Measurements from ENCODE around the gene C2orf72.

DNA sequence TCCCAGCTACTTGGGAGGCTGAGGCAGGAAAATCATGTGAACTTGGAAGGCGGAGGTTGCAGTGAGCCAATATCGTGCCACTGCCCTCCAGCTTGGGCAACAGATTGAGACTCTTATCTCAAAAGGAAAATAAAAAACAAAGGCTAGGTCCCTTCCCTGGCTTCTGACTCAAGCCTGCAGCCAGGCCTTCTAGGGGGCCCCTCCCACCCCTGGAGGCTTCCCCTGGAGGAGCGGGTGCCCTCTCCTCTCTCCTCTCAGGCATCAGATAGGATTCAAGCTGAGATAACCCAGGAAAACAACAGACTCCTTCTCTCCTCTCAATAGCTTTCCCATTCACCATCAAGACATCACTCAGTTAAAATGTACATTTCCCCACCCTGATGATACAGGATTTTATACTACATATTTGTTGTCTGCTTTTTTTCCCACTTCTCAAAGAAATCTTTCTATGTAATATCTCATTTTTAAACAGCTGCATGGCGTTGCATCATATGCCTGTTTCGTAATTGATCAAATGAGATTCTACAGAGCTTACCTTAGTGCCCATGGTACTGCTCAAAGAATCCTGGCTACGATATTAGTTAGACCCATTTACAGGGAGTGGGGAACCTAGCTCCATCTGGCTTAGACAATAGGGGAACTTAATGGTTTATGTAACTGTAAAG lies 20.6 kb upstream of the C2orf72 start:
- TF ChIP-seq CTCF (IDR thresholded peaks at IDR 0.05) (no peak), SIN3A (IDR thresholded peaks at IDR 0.05; ENCODE audit: borderline replicate concordance, insufficient read depth, low read depth, low read length) (no peak), POLR2AphosphoS5 (IDR thresholded peaks at IDR 0.05; ENCODE audit: low read depth, low read length) (no peak), REST (IDR thresholded peaks at IDR 0.05; ENCODE audit: insufficient read depth in 1 of 2, low read depth in 2 of 2, low read length in 1 of 2) (no peak), TCF7L2 (IDR thresholded peaks at IDR 0.05; ENCODE audit: low read depth, low read length) (no peak)

Data from Panc1 (cell line).